ENCODE measurements around the gene KCNJ9.

Gene KCNJ9

GRCh38 chr1:160066829-160067745 is 14.3 kb upstream of the KCNJ9 start:
- no peak for DNase-seq

DNA sequence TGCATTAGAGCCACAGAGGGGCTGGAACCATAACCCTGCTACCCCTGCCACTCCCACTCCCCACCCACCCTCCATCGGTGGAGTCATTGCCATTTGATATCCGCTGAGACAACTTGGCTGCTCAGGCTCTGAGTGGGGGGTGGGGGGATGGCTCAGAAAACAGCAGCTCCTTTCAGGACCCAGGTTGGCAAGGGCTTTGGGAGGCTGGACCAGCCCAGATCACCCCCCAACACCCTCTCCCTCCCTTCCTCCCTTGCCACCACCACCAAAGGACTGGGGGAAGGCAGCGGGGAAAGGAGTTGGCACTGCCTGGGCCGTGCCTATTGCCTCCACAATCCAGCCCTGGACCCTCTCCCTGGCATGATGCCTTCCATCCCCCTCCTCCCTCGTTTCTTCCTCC is 13.1 kb upstream of the KCNJ9 start:
- no peak for DNase-seq

- DNase-seq: no peak
Measured at GRCh38 chr1:160069460-160070231, 11.7 kb upstream of the KCNJ9 start, which contains the start of gene KCNJ10. KCNJ10 (minus strand) TSS chr1:160070160; CDS start chr1:160042532, 27,628 bp downstream.

GRCh38 chr1:160070243-160071163 is 10.8 kb upstream of the KCNJ9 start:
- DNase-seq: peak; percentile 82

DNA sequence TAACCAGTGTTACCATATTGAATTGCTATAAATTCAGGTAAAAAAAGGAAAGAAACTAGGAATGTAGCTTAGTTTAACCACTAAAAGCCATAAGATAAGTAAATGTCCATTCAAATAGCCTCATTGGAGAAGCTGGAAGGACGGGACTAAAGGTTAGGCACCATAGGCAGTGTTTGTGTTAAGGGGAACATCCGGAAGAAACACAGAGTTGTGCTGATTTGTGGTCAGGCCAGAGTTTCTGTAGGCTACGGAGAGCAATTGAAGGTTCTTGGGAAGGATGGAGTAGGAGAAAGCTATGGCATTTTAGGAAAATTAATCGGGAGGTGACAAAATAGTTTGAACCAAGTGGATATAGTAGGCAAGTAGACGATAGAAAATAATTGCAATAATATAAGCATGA is 10.0 kb upstream of the KCNJ9 start:
- no peak for DNase-seq

- DNase-seq: no peak
Measured at GRCh38 chr1:160074865-160075264, 6.5 kb upstream of the KCNJ9 start.

DNA sequence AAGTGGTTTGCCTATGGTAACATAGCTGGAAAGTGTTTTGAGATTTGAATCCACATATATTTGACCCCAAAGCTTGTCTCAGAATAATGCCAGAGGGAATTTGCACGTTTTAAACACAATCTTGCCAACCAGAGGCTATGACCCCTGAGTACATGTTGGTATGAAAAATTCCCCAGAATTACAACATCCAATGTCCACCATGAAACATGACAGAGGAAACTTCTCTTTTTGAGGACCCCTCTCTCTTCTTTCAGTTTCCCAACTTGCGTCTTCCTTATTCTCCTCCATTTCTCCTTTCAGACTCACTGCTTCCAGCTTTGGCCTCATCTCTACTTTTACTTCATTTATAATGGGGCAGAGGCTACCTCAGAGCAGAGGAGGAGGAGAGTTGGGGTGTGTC is 5.5 kb upstream of the KCNJ9 start:
- DNase-seq: no peak

- no peak for DNase-seq
Measured at GRCh38 chr1:160076295-160076694, 5.0 kb upstream of the KCNJ9 start.

GRCh38 chr1:160077486-160077885 is 3.9 kb upstream of the KCNJ9 start:
- DNase-seq: no peak

DNA sequence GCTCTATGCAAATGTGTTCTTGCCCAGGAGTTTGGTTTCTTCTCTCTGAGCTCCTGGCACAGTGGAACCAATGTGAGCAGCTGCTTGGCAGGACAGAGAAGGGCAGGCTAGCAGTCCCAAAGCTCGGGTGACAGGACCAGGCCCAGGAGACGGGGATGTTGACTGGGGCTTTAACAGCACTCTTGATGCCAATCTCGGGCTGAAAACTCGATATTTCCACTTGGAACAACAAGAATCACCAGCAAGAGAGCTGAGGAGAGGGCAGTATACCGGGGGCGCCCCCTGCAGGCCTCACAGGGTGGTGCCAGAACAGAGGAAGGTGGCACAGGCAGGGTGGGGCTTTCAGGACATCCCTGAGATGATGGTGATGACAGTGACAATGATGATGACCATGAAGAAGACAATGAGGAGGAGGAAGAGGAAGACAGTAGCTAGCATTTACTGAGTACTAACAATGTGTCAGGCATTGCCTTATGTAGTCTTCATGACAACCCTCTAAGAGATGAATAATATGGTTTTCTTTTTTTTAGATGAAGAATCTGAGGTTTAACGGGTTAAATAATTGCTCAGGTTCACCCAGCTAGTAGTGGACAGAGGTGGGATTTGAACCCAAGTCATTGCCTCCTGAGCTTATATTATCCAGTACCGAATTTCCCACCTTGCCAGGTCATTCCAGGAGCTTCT is 2.7 kb upstream of the KCNJ9 start:
- DNase-seq: peak; percentile 45

- DNase-seq: no peak
Measured at GRCh38 chr1:160079448-160079847, 1.9 kb upstream of the KCNJ9 start.

GRCh38 chr1:160080381-160081100 is 797 bp upstream of the KCNJ9 start:
- DNase-seq: no peak

- no peak for DNase-seq
Measured at GRCh38 chr1:160082487-160082886, 1.1 kb downstream of the KCNJ9 start.

DNA sequence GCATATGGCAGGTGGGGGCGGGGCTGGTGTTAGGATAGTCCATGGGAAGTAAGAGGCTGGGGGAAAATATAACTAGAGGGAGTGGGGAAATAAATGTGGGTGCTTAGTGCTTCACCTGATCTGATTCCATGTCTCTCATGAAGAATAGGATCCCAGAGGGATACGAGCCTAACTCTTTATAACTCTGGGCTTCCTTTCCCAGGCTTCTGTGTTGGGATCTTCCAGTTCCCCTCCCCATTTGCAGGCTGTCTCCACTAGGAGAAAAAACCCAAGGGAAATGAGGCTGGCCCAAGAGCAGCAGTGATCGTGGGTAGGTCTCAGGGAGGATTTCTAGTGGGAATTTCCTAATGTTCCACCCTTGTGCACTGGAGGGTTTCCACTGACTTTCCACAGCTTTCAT is 1.6 kb downstream of the KCNJ9 start:
- DNase-seq: no peak

- peak; percentile 72 for DNase-seq
Measured at GRCh38 chr1:160083968-160084770, 2.8 kb downstream of the KCNJ9 start.

DNA sequence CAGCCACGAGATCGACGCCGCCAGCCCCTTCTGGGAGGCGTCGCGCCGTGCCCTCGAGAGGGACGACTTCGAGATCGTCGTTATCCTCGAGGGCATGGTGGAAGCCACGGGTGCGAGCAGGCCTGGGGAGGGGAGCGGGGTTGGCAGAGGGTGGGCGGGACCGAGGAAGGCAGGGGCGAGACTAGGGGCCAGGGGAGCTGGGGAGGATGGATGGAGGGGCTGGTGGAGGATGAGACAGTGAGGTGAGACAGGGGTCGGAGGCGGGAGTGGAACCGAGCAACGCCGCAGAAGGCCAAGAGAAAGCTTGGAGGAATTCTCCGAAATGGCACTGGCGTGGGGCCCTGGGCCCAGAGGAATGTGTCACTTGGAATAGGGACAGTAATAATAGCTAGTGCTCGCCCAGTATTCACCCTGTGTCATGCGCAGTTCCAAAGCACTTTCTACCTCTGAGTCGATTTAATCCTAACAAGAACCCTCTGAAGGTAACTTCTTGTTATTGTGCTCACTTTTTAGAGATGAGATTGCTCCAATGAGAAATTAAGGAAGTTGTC is 3.5 kb downstream of the KCNJ9 start:
- DNase-seq: no peak

DNA sequence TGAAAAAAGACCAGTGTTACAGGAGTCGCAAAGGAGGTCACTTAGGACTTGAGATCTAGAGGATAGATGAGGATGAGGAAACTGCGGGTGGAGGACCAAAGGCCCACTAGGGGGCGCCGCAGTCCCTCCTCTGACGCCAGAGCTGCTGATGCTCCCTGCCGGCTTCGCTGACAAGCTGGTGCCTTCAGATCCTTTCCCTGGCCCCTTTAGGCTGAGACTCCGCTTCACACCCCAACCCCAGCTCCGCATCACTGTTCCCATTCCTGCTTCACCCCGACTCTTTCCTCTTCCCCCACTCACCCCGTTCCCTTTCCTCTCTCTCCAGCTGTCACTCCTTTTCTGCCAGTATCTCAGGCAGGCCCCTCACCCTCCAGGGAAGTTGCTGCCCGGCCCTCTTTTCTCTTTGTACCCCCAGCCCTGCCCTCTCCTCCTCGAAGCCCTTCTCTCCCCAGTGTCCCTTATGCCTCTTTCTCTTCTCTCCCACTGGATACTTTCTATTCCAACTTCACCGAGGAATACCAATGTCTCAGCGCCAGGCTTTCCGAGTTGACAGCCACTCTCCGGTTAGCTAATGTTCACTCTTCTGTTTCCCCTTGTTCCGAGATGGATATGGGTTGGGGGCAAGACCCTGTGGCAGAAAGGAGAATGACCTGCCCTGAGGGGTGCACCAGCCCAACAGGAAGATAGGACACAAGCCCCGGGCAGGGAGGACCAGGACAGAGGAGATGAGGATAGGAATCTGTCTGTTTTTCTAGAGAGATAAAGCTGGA is 4.5 kb downstream of the KCNJ9 start:
- peak; percentile 72 for DNase-seq

DNA sequence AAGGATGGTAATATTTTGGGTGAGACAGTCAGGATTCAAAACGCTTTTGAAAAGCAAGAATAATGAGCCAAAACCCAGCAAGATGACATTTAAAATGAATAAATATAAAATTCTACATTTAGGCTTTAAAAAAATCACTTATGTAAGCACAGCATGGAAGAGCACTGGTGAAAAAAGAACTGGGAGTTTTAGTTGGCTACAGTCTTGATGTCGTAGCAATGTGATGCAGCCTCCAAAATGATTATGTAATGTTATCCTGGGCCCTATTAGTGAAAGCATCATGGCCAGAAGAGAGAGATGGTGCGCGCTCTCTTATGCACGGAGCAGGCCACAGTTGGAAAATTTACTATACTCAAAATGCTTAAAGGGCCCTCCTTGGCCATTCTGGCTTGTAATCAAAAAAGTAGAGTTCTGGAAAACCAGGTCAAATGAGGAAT is 5.1 kb downstream of the KCNJ9 start:
- no peak for DNase-seq

GRCh38 chr1:160087118-160087662 is 5.9 kb downstream of the KCNJ9 start:
- no peak for DNase-seq
